GM20431 (cell line): Measurements from ENCODE around the gene CPNE7.

Source experiments
- in situ Hi-C: fragments of 300-500 bp; cut with MseI, MboI; formaldehyde crosslinking; loops from one replicate; pipeline ENCODE4 v1.15.0; 2020; ENCODE audit warnings: low sequenced_read_pairs; ENCODE audit not compliant: unreplicated experiment

The CPNE7 gene

GRCh38 chr16:89599902-89600301 lies 24.3 kb downstream of the CPNE7 start:
- in situ Hi-C loops, result no loop called here

DNA sequence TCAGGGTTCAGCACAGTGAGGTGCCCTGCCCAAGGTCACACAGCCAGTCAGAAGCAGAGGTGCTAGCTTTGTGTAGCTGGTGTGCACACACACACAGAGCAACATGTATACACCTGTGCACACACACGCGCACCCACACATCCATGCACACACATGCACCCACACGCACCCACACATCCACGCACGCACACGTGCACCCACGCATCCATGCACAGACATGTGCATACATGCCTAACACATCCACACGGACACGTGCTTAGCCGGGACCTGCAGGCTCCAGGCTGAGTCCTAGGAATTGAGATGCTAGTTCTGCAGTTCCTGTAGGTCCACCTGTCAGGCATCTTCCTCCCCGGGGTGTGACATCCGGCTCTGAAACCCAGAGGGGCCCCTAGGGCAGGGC lies 24.9 kb downstream of the CPNE7 start:
- in situ Hi-C loops, result no loop called here

DNA sequence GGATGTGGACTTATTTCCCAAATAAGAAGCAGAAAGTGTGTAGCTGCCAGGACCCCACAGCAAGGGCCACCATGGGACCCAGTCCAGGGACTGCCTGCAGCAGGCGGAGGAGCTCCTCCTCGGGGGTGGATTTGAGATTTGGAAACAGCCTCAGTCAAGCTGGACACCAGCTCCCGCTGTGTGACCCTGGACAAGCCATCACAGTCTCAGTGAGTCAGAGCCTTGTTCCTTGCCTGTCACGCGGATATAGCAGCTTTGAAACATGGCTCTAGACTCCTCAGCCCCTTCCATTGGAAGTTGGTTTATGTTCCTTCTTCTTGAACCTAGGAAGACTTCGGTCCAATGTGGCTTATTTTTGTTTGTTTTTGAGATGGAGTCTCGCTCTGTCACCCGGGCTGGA lies 25.4 kb downstream of the CPNE7 start:
- in situ Hi-C loops, result no loop called here

DNA sequence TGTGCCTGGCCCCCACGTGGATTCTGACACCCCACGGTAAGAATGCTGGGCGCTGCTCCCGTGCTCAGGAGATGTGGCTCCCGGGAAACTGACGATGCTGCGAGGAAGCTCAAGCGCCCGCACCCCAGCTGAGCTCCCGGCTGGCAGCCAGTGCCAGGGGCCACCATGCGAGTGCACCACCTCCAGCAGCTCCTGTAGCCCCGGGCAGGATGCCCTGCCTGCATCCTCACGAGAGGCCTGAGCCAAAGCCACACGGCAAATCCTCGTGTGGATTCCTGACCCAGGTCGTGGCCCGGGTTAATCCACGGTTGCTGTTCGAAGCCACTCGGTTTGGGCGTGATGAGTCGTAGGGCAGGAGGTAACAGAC lies 26.3 kb downstream of the CPNE7 start:
- in situ Hi-C loops, result no loop called here

- in situ Hi-C loops, result no loop called here
These were observed 26.9 kb downstream of the CPNE7 start for GRCh38 chr16:89602273-89602951.

DNA sequence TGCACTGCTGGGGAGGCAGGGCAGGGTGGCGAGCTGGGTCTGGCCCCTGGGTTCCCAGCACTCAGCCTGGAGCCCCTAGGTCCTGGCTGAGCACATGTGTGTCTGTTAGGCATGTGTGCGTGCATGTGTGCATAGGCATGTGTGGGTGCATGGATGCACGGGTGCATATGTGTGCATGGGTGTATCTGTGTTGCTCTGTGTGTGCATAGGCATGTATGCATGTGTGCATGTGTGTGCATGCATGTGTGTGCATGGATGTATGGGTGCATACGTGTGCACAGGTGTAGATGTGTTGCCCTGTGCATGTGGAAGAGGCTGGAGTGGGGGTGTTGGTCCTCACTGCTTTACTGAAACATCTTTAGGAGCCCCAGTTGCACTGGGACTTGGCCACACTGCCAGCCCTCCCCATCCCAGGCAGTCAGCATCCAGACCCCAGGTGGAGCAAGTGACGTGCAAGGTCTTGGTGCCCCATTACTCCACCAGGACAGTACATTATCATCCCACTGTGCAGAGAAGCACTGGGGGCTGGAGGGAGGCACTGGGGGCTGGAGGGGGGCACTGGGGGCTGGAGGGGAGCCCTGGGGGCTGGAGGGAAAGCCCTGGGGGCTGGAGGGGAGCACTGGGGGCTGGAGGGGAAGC lies 27.5 kb downstream of the CPNE7 start:
- in situ Hi-C loops, result no loop called here

DNA sequence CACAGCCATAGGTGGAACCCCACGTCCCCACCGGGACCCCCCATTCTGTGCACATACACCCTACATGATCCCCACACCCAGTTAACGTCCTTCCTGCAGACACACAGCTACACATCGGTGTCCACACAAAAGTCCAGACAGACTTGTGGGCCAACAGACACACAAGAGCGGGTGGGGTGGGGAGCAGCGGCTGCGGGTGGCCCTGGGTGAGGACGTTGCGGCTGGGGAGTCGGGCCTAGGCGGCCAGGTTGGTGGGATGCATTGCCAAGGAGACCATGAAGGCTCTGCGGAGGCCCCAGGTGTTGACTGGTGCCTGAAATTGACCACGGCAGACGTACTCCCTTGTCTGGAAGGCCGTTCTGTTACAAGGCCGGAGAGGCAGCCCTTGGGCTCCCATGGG lies 29.2 kb downstream of the CPNE7 start:
- in situ Hi-C loops, result no loop called here

GRCh38 chr16:89605186-89605970 lies 29.8 kb downstream of the CPNE7 start:
- in situ Hi-C loops, result no loop called here

- in situ Hi-C loops, result no loop called here
These were observed 30.4 kb downstream of the CPNE7 start for GRCh38 chr16:89606006-89606405.

DNA sequence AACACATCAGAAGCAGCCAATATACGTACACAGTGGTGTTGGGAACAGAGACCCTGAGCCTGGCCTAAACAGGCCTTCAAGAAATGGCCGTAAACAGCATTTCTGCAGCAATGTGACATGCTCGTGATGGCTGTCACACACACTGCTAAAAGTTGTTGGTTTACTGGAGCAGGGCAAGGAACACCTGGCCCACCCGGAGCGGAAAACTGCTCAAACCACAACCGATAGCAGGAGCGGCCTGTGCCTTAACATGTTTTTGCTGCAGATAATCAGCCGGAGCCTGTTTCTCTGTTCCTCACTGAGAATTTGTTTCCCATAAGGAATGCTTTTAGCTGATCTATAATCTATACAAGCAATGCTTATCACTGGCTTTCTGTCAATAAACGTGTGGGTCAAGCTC lies 31.9 kb downstream of the CPNE7 start:
- in situ Hi-C loops, result no loop called here

DNA sequence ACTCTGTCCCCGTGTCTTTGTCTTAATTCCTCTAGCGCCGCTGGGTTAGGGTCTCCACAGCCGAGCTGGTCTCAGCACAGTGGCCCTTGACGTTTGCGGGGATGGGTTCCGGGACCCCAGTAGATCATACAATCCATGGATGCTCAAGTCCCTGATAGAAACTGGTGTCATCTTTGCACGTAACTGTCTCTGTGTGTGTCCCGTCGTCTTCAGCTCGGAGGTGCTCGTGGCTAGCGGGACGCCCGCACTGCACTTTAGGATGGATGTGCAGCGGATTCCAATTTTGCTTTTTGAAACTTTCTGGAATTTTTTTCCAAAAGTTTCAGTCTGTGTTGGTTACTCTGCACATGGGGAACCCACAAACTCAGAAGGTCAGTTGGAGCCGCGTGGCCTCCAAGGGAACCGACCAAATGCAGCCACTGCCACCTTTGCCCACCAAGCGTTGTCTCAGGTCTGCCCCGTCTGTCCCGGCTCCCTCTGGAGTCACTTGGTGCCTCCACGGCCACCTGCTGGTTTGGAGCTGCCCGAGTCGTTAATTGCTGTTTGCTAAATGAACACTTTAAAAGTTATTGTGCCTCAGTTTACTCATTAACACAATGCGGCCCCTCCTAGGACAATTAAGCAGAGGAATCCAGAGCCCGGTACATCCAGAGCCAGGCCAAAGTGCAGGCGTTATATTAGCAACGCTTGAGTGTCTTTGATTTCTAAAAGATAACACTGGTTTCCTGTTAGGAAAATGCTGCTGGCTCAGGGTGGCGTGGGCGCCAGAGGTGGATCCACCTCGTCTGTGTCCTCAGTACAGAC lies 32.6 kb downstream of the CPNE7 start:
- in situ Hi-C loops, result no loop called here

DNA sequence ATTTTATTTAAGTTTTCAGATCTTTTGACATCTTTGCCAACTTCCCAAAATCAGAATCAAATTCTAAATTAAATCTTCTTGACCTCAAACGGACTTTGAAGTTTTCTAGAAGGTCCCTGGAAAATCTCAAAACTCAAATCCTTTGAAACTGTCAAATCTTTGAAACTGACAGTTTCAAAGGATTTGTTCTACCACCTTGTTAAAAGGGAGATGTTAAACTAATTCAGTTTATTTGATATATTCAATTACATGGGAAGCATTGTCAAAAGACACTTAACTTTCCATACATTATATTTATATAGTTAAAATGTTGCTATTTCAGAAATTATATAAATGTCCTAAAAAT lies 34.5 kb downstream of the CPNE7 start:
- in situ Hi-C loops, result no loop called here

GRCh38 chr16:89612415-89613166 lies 37.0 kb downstream of the CPNE7 start:
- in situ Hi-C loops, result no loop called here

- in situ Hi-C loops, result no loop called here
These were observed 37.8 kb downstream of the CPNE7 start, which contains the start of gene DPEP1 for GRCh38 chr16:89613231-89613953. TSS of gene DPEP1 (plus strand) at chr16:89613642. CDS start at chr16:89630411, 16,769 bp downstream.

DNA sequence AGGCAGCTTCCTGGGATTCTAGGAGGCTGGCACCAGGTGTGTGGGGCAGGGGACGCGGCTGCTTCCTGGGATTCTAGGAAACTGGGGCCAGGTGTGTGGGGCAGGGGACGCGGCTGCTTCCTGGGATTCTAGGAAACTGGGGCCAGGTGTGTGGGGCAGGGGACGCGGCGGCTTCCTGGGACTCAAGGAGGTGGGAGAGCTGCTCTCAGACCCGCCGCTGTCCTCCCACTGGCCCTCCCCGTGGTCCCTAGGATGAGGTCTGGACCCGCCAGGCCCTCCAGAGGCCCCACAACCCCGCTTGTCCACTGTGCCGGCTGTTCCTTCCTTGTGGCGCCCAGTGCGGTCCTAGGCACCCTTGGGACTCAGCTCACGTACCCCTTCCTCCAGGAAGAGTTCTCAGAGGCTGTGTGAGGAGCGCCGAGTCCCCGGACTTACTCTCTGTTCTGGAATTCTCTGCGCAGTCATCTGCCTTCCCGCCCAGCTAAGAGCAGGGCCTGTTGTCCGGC lies 38.4 kb downstream of the CPNE7 start:
- in situ Hi-C loops, result no loop called here

- in situ Hi-C loops, result no loop called here
These were observed 39.6 kb downstream of the CPNE7 start for GRCh38 chr16:89615176-89615575.

- in situ Hi-C loops, result no loop called here
These were observed 40.1 kb downstream of the CPNE7 start for GRCh38 chr16:89615596-89616090.

DNA sequence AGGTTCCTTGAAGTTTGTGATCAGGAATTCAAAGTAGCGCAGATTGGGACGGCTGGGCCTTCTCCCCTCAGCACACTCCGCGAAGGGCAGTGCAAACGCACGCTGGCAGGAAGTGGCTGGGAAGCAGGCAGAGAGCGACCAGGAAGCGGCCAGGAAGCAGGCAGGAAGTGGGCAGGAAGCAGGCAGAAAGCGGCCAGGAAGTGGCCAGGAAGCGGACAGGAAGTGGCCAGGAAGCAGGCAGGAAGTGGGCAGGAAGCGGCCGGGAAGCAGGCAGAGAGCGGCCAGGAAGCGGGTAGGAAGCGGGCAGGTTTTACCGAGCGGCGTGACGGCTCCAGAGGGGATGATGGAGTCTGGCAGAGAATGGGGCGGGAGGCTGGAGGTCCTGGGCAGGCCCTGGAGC lies 41.1 kb downstream of the CPNE7 start:
- in situ Hi-C loops, result no loop called here

DNA sequence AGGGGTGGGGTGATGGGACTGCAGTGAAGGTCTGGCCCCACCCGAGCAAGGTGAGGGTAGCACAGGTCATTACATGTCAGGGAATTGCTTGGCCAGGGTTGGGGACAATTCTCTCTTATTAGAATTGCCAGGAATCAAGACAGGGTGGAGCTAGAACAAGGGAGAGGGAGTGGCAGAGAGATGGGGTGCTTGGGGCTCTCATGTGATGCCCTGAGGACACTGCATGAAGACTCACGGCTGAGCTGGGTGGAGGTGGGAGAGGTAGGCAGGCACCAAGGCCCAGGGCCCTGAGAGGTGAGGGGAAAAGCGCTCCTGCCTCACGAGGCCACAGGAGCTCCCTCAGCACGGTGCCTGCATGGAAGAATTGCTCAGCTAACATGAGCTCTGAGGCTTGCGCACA lies 41.5 kb downstream of the CPNE7 start:
- in situ Hi-C loops, result no loop called here
